Hindlimb muscle (tissue), 1 donor: ENCODE measurements around the gene ADAMTSL5. TPM values are rescaled to one million over a fixed set of nuclear protein-coding genes. Genes with fewer than 3 reads are reported as not detected.
"Not testable (repeated sequence)": the region's sequence is repeated elsewhere in the genome, so short reads cannot be mapped to it uniquely, and the experiment has no call there.

Source experiments
- DNase-seq: peaks from one replicate; pipeline ENCODE4 v3.0.0-alpha.2; 2013
- polyA plus RNA-seq: library from polyadenylated mRNA; unstranded; fragments of 120-200 nt; gene quantifications from one replicate; pipeline ENCODE4 v1.2.1, GENCODE V29; 2013; ENCODE audit not compliant: insufficient read length

ADAMTSL5 gene
- polyA plus RNA-seq, 1 donor, result 17.0 TPM

DNA sequence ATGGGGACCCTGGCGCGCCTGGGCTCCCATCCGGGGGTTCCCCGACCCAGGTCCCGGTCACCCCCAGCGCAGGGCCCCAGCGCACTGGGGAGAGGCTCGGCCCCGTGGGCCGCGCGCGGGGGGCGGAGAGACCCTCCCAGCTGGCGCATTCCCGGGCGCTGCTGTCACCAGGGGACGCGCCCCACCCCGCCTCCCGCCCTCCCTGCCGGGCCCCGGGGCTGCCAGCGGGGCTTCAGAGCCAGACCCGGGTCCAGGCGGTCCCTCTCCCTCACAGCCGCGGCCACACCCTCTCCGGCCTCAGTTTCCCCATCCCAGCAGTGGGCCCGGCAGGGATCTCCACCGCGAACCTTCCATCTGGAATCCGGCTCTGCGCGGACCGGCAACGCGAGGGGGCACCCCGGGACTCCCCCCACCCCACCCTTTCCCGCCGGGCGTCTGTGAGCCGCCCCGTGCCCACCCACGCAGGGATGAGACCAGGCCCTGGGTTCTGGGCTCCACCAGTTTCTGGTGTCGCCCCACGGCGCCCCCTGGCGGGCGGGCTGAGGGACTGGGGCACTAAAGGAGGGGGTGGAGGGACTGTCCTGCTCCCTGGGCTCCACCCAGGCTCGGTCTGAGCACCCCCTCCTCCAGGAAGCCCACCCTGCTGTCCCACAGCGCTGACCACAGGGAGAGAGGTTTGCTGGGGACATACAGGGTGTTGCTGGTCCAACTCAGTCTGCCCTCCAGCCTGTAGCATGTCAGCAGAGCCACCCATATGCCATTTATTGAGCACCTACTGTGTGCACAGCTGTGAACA, 878 bp upstream of the ADAMTSL5 start:
- no peak for DNase-seq

DNA sequence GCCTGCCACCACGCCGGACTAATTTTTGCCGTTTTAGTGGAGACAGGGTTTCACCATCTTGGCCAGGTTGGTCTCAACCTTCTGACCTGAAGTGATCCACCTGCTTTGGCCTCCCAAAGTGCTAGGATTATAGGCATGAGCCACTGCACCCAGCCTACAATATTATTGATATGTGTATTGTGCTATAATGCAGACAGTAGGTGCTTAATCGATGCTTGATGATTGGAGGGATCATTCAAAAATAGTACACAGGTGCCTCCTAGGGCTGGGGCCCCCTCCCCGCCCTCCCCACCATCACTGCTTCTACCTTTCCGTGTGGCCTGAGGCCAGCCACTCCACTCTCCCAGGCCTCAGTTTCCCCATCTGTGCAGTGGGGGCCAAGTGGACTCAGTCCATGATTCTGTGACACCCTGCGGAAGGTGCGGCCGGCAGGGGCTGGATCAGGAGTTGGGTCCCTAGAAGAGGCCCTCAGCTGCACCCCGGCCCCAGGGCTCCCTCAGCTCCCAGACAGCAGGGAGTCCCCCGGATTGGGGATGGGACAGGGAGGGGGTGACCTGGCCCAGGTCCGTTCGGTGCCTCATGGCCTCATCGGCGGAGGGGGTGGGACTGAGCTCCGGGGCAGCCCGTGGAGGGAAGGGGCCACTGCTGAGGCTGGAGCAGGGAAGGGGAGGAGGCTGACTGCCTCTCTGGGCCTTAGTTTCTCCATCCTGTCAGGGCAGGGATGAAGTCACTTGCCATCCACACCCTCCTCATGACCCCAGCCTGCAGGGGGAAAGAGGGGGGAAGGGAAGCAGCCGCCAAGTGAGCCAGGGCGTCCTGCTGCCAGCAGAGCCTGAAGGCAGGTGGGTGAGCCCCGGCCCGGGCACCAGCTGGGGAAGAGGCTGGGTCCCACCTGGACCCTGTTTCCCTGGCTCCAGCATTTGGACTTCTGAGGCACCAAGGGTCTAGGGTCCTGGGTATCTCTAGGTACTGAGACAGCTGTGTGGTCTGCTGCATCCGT, 1.2 kb downstream of the ADAMTSL5 start:
- DNase-seq, result no peak

- DNase-seq, result no peak
Observed at GRCh38 chr19:1510807-1511206, 2.0 kb downstream of the ADAMTSL5 start.

DNA sequence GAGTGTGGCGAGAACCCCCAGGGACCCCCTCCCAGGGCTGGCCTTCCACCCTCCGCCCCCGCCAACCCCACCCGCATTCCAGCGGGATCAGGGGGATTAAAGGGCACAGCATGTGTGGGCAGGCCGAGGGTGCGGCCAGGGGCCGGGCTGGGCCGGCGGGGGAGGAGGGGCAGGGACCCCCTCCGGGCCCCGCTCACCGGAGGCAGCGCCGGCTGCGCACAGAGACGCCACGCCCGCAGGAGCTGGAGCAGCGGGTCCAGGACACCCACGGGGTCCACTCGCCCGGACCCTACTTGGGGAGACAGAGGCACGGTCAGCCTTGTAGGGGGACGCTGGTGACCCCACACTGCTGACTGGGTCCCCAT, 2.4 kb downstream of the ADAMTSL5 start:
- no peak for DNase-seq

DNA sequence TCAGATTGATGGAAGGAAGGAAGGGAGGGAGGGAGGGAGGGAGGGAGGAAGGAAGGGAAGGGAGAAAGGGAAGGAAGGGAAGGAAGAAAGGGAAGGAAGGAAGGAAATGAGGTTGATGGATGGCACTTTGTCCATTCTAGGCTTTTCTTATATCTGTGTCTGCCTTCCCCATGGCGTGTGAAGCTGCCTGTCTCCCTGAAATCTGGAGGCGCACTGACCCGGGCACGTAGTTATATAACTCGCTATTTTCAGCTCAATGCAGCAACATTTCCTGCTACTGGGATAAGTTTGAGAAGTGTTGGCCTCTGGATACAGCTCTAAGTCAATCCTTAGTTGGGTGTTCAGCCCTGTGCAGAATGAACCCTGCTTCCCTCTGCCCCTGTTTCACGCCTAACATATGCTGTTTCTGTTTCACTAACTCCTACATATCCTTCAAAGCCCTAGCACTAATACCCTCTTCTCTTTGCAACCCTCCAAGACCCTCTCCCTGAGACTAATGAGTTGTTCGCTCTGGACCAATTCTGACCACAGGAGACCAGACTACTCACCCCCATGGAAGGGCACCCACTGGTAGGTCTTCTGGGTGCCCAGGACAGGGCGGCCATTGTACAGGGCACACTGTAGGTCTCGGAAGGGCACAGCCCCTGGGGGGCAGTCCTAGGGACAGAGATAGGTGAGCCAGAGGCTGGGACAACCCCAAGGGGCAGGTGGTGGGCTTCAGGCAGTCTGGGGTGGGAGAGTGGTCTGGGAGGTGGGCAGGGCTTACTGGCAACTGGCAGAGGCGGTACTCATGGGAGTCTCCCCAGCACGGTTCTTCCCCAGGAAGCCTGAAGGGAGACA, 3.0 kb downstream of the ADAMTSL5 start:
- DNase-seq, result no peak

GRCh38 chr19:1508507-1508856, 4.3 kb downstream of the ADAMTSL5 start:
- DNase-seq, result no peak

- DNase-seq, result peak; percentile 94
Observed at GRCh38 chr19:1507763-1508506, 4.9 kb downstream of the ADAMTSL5 start.

DNA sequence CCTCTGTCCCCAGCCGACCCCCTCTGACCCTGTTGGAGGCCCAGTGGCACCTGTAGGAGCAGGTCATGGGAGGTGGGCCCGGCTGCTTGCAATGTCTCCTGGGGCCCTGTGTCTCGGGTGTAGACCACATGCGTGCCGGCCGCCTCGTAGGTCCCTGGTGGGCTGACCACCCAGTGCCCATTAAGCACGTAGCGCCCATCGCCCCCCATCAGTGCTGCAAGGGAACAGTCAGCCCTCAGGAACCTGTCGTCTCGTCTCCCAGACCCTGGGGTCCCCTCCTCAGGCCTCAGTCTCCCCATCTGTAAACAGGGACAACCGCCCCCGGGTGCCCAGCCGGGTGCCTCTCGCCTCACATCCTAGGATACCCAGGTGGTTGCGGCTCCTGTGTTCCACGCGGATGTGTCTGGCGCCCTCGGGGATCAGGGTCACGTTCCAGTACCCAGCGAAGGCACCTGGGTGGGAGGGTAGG, 5.6 kb downstream of the ADAMTSL5 start:
- DNase-seq, result no peak

DNA sequence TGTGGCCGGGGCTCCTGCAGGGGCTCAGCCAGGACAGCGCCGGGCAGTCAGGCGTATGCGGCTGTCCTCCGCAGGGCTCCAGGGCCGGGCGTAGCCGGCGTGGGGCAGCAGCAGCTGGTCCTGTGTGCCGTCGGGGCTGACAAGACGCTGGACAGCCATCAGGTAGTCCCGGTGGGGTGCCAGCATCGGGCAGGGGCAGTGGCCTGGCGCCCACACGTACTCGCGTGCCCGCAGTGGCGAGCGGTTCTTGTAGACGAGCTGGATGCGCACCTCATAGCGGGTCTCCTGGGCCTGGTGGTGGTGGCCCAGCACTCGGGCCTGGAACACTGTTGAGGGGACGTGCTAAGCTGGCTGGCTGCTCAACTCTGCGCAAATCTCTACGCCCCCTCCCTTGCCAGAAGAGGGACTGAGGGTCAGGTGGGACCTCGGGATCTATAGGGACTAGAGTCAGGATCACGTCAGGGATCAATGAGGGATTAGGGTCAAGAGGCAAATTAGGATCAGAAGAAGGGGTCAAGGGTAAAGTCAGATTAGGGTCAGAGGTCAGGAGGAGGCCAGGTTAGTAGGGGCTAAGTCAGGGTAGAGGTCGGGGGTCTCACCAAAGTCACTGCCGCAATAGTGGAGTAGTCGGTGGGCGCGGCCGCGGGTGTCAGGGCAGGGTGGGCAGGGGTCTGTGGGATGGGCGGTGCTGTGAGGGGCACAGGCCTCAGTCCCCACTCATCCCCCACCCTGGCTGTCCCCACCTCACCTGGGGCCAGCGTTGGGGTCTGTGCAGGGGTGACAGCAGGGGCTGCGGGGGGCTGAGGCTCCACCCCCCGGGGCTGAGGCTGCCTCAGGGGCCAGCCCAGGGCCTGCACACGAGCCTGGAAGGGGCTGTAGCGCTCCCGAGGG, 6.6 kb downstream of the ADAMTSL5 start:
- DNase-seq, result no peak

DNA sequence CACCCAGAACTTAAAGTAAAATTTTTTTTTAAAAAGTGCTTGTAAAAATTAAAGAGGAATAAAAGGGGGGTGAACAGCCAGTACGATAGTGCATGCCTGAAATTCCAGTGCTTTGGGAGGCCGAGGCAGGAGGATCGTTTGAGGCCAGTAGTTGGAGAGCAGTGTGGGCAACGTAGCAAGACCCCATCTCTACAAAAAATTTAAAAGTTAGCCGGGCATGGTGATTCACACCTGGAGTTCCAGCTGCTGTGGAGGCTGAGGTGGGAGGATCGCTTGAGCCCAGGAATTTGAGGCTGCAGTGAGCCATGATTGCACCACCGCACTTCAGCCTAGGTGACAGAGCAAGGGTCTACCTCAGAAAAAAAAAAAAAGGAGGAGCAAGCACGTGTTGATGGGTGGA, 7.8 kb downstream of the ADAMTSL5 start:
- no peak for DNase-seq

DNA sequence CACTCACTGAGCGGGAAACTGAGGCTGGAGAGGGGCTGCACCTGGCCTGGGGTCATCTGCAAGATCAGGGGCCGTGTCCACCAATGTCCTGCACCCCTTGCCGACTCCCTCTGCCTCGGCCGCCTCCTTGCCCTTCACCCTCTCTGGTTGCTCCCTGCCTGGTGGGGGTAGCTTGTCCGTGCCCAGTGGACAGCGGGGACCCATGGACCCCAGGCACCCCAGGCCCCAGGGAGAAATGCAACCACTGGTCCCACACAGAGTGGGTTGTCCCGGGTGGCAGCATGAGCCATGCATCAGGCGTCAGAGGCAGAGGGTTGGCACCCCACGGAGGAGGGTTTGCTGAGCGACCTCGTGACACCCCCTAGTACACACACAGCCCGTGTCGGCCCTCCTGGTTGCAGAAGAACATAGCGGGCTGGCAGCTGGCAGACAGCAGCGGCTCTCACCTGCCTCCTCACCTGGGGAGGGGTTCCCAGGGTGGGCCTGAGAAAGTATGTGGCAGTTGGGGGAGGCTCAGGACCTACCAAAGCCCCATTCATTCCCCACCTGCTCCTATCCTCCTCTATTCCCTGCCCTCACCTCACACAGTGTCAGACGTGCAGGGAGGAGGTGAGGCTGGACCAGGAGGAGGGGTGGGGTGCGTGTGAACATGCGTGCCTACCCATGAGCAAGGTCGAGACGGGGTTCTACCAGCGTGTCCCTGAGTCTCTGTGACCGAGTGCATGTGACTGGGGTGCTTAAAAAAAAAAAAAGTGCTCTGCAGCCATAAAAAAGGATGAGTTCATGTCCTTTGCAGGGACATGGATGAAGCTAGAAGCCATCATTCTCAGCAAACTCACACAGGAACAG, 8.7 kb downstream of the ADAMTSL5 start:
- no peak for DNase-seq

DNA sequence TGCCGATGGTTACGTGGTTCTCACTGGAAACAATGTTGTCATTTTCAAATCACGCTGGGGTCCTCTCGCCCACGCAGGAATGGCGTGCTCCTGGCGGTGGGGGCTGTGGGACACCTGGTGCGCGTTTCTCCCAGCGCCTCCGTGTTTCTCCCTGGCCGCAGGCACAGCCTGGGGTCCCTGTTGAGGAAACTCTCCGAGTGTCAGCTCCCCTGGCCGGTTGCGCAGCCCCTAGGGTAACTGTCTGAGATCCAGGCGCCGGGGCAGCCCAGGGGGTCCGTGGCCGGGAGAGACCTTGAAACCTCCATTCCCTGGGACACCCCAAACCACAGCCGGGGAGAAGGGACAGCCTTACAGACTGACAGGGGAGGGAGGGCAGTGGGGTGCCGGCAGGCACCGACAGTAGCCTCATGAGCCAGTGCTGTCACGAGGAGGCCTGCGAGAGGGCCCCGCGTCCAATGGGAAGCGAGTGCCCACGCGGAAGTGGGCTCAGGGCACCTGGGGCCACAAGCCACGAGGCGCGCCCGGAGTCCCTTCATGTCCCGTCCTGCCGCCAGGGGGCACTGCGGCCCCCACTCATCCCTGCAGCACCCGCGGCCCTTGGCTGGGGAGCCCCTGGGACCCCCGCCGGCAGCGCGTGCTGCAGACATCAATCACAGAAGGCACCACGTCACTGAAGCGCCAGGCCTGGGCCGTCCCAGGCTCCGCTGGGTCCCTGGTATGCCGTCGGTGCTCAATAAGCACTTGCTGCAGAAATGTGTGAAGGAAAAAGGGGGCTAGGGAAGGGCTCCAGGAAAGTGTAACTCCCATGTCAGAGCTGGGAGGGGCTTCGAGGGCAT, 9.5 kb downstream of the ADAMTSL5 start:
- DNase-seq, result no peak

- DNase-seq, result no peak
Observed at GRCh38 chr19:1502433-1503088, 10.3 kb downstream of the ADAMTSL5 start.

DNA sequence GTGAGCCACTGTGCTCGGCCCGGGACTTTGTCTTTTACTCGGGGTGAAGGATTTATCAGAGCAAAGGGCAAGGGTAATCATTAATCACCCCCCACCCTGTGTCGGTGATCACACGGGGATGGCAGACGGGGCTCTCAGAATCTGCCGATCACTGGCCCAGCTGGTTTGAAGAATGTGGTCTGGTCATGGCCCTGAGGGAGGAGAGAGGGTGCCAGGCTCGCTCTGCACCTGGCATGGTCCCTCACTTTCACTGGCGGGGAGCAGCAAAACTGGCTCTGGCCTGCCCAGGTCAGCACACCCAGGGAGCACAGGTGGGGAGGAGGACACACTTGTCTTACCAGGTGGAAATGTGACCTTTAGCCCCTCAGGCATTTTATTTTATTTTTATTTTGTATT, 11.6 kb downstream of the ADAMTSL5 start:
- DNase-seq, result no peak

DNA sequence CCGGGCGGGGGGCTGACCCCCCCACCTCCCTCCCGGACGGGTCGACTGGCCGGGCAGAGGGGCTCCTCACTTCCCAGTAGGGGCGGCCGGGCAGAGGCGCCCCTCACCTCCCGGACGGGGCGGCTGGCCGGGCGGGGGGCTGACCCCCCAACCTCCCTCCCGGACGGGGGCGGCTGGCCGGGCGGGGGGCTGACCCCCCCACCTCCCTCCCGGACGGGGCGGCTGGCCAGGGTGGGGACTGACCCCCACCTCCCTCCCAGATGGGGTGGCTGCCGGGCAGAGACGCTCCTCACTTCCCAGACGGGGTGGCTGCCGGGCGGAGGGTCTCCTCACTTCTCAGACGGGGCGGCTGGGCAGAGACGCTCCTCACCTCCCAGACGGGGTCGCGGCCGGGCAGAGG, 13.6 kb downstream of the ADAMTSL5 start:
- not testable (repeated sequence) for DNase-seq

DNA sequence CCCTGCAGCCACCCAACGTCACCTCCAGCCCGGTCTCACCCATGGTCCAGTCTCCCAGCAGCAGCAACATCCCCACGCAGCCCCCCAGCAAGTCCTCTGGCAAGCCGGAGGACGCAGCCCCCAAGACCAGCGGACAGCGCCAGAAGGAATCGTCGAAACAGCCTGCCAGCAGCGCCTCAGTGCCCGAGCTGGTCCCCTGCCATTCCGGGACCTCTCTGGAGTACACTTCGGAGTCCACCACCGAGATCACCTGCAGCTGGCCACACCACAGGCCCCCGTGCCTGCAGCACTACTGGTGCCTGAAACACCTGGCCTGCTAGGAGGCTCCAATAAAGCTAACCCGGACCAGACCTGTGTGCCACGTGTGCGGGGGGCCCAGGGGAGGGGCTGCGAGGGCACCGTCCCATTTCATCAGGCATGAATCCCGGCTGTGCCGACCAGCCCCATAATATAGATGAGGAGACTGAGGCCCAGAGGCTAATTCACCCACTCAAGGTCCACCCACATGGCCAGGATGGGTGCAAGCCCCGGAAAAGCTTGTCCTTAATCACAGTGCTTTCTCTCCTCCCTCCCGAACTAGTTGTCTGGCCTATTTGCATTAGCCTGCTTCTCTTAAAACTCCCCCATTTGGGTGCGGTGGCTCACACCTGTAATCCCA, 15.1 kb downstream of the ADAMTSL5 start:
- DNase-seq, result no peak

- no peak for DNase-seq
Observed at GRCh38 chr19:1496714-1497577, 15.9 kb downstream of the ADAMTSL5 start.
